ENCODE data around the gene NUP88.

DNA sequence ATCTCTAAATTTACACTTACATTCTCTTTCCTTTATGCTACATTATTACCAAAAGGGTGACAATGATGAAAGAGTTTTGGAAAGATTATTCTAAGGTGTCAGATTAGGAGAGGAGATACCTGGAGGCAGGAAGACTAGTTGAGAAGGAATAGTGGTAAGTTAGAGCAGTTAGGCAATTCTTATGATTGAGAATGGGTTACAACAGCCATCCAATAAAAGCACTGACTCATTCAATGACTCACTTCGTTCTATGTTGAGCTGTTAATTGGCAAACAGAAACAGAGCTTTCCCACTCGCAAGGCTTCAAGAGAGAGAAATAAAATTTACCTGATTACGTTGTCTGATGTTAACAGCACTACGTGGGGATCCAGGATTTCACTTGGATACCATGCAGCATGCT is 5.8 kb downstream of the NUP88 start:
- TF ChIP-seq, protein P1, sequence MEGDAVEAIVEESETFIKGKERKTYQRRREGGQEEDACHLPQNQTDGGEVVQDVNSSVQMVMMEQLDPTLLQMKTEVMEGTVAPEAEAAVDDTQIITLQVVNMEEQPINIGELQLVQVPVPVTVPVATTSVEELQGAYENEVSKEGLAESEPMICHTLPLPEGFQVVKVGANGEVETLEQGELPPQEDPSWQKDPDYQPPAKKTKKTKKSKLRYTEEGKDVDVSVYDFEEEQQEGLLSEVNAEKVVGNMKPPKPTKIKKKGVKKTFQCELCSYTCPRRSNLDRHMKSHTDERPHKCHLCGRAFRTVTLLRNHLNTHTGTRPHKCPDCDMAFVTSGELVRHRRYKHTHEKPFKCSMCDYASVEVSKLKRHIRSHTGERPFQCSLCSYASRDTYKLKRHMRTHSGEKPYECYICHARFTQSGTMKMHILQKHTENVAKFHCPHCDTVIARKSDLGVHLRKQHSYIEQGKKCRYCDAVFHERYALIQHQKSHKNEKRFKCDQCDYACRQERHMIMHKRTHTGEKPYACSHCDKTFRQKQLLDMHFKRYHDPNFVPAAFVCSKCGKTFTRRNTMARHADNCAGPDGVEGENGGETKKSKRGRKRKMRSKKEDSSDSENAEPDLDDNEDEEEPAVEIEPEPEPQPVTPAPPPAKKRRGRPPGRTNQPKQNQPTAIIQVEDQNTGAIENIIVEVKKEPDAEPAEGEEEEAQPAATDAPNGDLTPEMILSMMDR (conservative IDR thresholded peaks at IDR 0.05), result no peak
- TF ChIP-seq ZFX (IDR thresholded peaks at IDR 0.05), result no peak
